Measurements from ENCODE around the gene SEMA3A. TPM values are rescaled to one million over a fixed set of nuclear protein-coding genes. Genes with fewer than 3 reads are reported as not detected.

The SEMA3A gene
- total RNA-seq, 2 donors from 2014 or later = 0.68 to 1.1 TPM

- no peaks in the 10 kb centered on the region for H3K9me3 ChIP-seq
- H3K27ac ChIP-seq = no peak overlapping the region
- peaks cover 0 to 6% of the 10 kb centered on the region in 2 donors for H3K4me1 ChIP-seq (ENCODE audit: control insufficient read depth in 1 of 2, low read depth in 2 of 2)
- TF ChIP-seq, protein P1, sequence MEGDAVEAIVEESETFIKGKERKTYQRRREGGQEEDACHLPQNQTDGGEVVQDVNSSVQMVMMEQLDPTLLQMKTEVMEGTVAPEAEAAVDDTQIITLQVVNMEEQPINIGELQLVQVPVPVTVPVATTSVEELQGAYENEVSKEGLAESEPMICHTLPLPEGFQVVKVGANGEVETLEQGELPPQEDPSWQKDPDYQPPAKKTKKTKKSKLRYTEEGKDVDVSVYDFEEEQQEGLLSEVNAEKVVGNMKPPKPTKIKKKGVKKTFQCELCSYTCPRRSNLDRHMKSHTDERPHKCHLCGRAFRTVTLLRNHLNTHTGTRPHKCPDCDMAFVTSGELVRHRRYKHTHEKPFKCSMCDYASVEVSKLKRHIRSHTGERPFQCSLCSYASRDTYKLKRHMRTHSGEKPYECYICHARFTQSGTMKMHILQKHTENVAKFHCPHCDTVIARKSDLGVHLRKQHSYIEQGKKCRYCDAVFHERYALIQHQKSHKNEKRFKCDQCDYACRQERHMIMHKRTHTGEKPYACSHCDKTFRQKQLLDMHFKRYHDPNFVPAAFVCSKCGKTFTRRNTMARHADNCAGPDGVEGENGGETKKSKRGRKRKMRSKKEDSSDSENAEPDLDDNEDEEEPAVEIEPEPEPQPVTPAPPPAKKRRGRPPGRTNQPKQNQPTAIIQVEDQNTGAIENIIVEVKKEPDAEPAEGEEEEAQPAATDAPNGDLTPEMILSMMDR (IDR thresholded peaks at IDR 0.05) = no peak
- no peaks in the 10 kb centered on the region for H3K27me3 ChIP-seq (replicated peaks; ENCODE audit: insufficient read depth)
- DNase-seq (ENCODE audit: low spot score) (no peak), ATAC-seq (ENCODE audit: insufficient number of reproducible peaks, low FRiP score, low read depth) (no peak)
- H3K4me3 ChIP-seq = no peak overlapping the region
- no peaks in the 10 kb centered on the region for H3K36me3 ChIP-seq
Measured at GRCh38 chr7:84108787-84109186, 85.8 kb downstream of the SEMA3A start.

GRCh38 chr7:84108119-84108518, 86.5 kb downstream of the SEMA3A start:
- DNase-seq (ENCODE audit: low spot score) (no peak), ATAC-seq (ENCODE audit: insufficient number of reproducible peaks, low FRiP score, low read depth) (no peak)
- Histone ChIP-seq H3K27me3 (replicated peaks; ENCODE audit: insufficient read depth) (no peaks in the 10 kb centered on the region), H3K9me3 (no peaks in the 10 kb centered on the region), H3K4me1 (ENCODE audit: control insufficient read depth in 1 of 2, low read depth in 2 of 2) (no peaks in the 10 kb centered on the region), H3K4me3 (no peak overlapping the region), H3K27ac (no peak overlapping the region), H3K36me3 (no peaks in the 10 kb centered on the region)
- TF ChIP-seq, protein P1 (IDR thresholded peaks at IDR 0.05) = no peak

DNA sequence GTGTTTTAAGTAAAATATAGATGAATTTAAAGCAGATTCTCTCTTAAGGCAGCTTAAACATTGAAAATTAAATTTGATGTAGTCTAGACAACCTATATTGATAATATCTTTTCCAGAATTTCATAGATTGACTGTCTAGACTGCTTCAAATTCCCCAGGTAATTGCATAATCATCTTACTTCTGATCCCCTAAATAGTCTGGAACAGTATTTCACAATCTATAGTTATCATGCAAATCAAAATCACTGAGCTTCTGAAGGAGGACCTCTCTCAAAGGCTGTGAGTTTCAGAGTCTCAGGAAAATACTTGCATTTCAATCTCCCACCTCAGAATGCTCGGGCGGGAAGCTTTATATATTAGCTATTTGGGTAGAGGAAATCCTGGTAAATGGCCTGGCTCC, 87.3 kb downstream of the SEMA3A start:
- no peaks in the 10 kb centered on the region for H3K36me3 ChIP-seq
- H3K4me1 ChIP-seq (ENCODE audit: control insufficient read depth in 1 of 2, low read depth in 2 of 2) = no peaks in the 10 kb centered on the region
- H3K9me3 ChIP-seq = no peaks in the 10 kb centered on the region
- no peak overlapping the region for H3K27ac ChIP-seq
- no peak for DNase-seq (ENCODE audit: low spot score)
- TF ChIP-seq, protein P1 (IDR thresholded peaks at IDR 0.05) = no peak
- H3K4me3 ChIP-seq = no peak overlapping the region
- no peaks in the 10 kb centered on the region for H3K27me3 ChIP-seq (replicated peaks; ENCODE audit: insufficient read depth)
- no peak for ATAC-seq (ENCODE audit: insufficient number of reproducible peaks, low FRiP score, low read depth)

GRCh38 chr7:84106291-84106690, 88.3 kb downstream of the SEMA3A start:
- no peak for DNase-seq (ENCODE audit: low spot score)
- H3K27ac ChIP-seq = no peak overlapping the region
- no peaks in the 10 kb centered on the region for H3K36me3 ChIP-seq
- TF ChIP-seq, protein P1 (IDR thresholded peaks at IDR 0.05) = no peak
- no peaks in the 10 kb centered on the region for H3K9me3 ChIP-seq
- no peaks in the 10 kb centered on the region for H3K4me1 ChIP-seq (ENCODE audit: control insufficient read depth in 1 of 2, low read depth in 2 of 2)
- H3K27me3 ChIP-seq (replicated peaks; ENCODE audit: insufficient read depth) = no peaks in the 10 kb centered on the region
- H3K4me3 ChIP-seq = no peak overlapping the region
- no peak for ATAC-seq (ENCODE audit: insufficient number of reproducible peaks, low FRiP score, low read depth)

DNA sequence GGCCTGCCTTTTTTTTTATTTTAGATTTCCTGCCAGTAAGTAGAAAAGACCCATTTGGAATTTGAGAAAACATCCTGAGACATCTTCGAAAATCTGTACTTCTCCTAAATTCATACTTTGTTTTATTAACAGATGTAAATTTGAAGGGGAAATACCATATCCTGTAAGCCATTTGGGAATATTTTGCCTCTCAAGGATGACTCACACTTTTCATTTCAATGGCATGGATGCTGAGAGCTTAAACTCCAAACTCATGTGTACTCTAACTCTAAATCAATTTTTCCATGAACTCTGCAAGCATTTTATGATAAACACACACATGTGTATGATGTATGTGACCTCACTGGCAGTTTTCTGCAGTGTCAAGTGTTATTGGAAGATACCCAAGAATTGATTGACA, 89.0 kb downstream of the SEMA3A start:
- DNase-seq (ENCODE audit: low spot score) (no peak), ATAC-seq (ENCODE audit: insufficient number of reproducible peaks, low FRiP score, low read depth) (no peak)
- Histone ChIP-seq H3K36me3 (no peaks in the 10 kb centered on the region), H3K27ac (no peak overlapping the region), H3K27me3 (replicated peaks; ENCODE audit: insufficient read depth) (no peaks in the 10 kb centered on the region), H3K4me3 (no peak overlapping the region), H3K4me1 (ENCODE audit: control insufficient read depth in 1 of 2, low read depth in 2 of 2) (no peaks in the 10 kb centered on the region), H3K9me3 (no peaks in the 10 kb centered on the region)
- TF ChIP-seq, protein P1 (IDR thresholded peaks at IDR 0.05) = no peak
